ENCODE data around the gene ZP3.
"Not testable (repeated sequence)": the region's sequence is repeated elsewhere in the genome, so short reads cannot be mapped to it uniquely, and the experiment has no call there.

ZP3 gene

DNA sequence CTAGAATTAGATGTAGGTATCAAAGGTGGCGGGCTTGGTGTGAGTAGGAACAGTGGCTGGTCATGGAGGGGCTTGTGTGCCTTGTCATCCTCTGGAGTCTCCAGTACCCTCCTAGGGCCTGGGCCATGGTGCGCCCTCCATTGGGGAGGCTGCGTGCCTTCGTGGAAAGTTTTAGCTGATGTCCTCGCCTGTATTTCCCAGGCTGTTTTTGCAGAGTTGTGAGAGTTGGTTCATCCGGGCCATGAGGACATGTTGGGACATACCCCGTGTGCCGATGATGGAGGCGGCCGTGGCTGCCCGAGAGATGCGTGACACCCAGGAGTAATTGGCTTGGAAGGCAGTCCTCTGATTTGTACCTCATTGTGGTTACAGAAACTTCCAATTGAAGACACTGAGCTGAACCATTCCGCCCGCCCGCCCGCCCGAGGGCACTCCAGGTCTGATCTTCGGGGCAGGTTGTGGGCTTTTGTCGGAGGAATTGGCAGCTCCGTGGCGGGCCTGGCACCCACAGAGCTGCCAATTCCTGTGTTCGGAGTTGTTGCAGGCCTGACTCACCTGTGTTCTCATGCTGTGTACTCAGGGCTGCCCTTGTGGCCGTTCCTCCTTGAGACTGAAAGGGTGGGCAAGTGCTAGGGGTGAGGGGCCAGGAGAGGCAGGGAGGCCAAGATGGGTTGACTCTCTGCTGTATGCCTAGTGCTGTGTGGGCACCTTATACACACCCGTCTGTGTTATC, 52.2 kb downstream of the ZP3 start:
- H3K27ac Mint-ChIP-seq; H3K27me3 Mint-ChIP-seq; H3K4me3 Mint-ChIP-seq; H3K4me1 Mint-ChIP-seq; H3K36me3 Mint-ChIP-seq; H3K9me3 Mint-ChIP-seq; ATAC-seq (ENCODE audit: low read depth); DNase-seq (ENCODE audit: low spot score in 2 of 2): not testable (repeated sequence)

DNA sequence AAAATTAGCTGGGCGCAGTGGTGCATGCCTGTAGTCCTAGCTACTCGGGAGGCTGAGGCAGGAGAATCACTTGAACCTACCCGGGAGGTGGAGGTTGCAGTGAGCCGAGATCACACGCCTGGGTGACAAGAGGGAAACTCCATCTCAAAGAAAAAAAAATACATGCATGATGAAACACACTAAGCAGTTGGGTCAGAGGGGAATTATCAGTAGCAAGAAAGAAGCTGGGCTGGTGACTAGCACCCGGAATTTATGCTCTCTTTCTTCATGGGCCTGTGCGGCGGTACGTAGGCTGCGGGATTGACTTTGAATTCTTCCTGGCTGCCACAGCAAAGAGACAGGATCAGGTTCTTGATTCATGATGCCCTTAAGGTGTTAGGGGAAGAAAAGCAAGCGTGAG, 54.9 kb downstream of the ZP3 start:
- H3K27me3 Mint-ChIP-seq; DNase-seq (ENCODE audit: low spot score in 2 of 2); H3K27ac Mint-ChIP-seq; H3K9me3 Mint-ChIP-seq; ATAC-seq (ENCODE audit: low read depth); H3K4me3 Mint-ChIP-seq; H3K4me1 Mint-ChIP-seq: not testable (repeated sequence)
- peaks cover 11% of the 10 kb centered on the region for H3K36me3 Mint-ChIP-seq

DNA sequence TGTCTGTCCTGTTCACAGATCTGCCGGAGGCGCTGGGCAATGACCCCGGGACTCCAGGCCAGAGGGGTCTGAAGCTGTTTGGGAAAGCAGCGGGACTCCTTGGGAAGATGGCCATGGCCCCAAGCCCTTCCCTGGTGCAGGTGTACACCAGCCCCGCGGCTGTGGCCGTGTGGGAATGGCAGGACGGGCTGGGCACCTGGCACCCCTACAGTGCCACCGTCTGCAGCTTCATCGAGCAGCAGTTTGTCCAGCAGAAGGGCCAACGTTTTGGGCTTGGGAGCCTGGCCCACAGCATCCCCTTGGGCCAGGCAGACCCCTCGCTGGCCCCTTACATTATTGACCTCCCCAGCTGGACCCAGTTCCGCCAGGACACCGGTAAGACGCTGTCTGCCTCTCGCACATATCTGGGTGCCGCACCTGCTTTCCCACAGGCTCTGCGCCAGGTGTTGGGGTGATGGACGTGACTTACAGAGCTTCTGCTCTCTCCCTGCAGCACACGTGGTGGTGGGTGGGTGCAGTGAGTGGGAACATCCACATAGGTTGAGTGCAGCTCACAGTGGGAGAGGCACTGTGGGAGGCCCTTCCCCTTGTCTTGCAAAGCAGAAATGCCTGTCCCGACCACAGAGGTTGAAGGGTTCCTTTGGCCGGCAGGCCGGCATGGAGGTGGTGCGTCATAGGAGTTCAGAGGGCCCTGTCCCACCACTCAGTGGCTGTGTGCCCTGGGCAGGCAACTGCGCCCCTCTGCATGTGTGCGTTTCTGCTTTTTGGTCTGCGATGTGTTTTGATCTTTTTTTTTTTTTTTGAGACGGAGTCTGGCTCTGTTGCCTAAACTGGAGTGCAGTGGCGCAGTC, 55.9 kb downstream of the ZP3 start:
- not testable (repeated sequence) for H3K4me1 Mint-ChIP-seq; H3K27ac Mint-ChIP-seq; H3K27me3 Mint-ChIP-seq; H3K4me3 Mint-ChIP-seq; ATAC-seq (ENCODE audit: low read depth); DNase-seq (ENCODE audit: low spot score in 2 of 2); H3K9me3 Mint-ChIP-seq
- peaks cover 11% of the 10 kb centered on the region for H3K36me3 Mint-ChIP-seq

DNA sequence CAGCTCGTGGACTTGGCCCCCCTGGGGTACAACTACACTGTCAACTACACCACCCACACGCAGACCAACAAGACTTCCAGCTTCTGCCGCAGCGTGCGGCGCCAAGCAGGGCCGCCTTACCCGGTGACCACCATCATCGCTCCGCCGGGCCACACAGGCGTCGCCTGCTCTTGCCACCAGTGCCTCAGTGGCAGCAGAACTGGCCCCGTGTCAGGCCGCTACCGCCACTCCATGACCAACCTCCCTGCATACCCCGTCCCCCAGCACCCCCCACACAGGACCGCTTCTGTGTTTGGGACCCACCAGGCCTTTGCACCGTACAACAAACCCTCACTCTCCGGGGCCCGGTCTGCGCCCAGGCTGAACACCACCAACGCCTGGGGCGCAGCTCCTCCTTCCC, 57.9 kb downstream of the ZP3 start:
- peaks cover 11% of the 10 kb centered on the region for H3K36me3 Mint-ChIP-seq
- H3K4me1 Mint-ChIP-seq; H3K27ac Mint-ChIP-seq; DNase-seq (ENCODE audit: low spot score in 2 of 2); H3K4me3 Mint-ChIP-seq; ATAC-seq (ENCODE audit: low read depth); H3K9me3 Mint-ChIP-seq; H3K27me3 Mint-ChIP-seq: not testable (repeated sequence)

DNA sequence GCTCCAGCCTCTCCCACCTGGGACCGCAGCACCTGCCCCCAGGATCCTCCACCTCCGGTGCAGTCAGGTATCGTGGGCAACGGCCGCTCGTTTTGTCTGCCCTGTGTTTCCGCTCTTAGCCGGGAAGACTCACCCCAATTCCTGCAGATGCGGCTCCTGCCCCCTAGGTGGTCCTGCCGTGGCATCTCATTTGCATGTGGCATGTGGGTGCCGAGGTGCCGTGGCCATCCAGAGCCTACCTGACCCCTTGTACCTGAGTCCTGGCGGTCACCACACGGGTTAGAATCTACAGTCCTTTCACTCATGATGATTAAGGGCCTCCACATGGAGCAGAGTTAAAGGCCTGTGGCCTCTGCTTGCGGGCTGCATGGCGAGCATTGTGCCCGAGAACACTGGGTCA, 58.3 kb downstream of the ZP3 start:
- not testable (repeated sequence) for H3K4me1 Mint-ChIP-seq; H3K27ac Mint-ChIP-seq; ATAC-seq (ENCODE audit: low read depth); H3K27me3 Mint-ChIP-seq; H3K4me3 Mint-ChIP-seq; DNase-seq (ENCODE audit: low spot score in 2 of 2); H3K9me3 Mint-ChIP-seq
- H3K36me3 Mint-ChIP-seq: peaks cover 11% of the 10 kb centered on the region

DNA sequence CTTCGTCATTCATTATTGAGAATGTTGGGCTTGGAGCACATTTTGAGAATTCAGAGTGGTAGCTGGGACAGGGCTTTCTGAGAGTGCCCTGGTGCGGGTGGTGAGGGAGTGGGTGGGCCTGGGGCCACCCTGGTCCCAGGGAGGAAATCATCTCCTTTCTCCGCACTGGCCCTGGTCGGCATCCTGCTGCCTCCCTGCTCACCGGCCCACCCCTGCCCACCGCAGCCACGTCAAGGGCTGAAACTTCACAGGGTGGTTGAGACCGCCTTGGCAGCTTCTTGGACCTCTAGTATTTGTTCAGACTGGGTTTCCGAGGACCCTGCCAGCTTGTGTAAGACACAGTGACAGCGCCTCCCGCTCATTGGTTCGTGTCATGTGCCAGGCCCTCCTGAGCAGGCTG, 59.7 kb downstream of the ZP3 start:
- not testable (repeated sequence) for ATAC-seq (ENCODE audit: low read depth); H3K9me3 Mint-ChIP-seq; H3K27me3 Mint-ChIP-seq; H3K4me3 Mint-ChIP-seq; H3K27ac Mint-ChIP-seq; DNase-seq (ENCODE audit: low spot score in 2 of 2); H3K4me1 Mint-ChIP-seq
- H3K36me3 Mint-ChIP-seq: peaks cover 11% of the 10 kb centered on the region

DNA sequence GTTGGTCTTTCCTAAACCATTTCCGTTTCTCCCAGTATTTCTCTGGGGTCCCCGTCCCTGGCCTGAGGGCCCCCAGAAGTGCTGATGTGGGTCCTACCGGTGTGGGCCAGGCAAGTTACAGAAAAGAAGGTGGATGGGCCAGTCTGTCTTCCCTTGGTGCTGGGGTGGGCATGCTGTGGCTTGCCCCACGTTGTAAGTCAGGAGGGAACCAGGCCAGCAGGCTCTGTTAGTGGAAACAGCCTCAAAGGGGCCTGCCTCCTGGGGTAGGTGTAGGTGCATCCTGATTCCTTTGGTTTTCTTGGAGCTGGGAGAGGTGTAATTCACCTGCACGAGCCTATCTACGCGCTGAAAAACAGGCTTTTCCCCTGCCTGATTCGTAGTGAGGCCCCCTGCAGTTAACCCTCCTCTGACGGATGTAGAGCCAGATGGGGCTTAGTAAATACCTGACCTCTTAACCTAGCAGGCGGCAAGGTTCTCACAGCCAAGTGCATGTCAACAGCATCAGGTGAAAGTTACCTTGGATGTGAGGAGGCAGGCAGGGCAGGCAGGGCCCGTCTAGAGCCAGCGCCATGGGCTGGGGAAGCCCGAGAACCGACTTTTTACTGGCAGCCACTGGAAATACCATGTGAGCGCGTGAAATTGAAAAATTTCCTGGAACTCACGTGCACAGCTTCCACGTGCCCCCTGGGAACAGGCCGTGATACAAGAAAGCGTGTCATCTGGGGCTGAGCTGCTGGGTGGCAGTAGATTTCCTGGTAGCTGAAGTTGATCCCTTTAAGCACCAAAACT, 61.3 kb downstream of the ZP3 start:
- not testable (repeated sequence) for H3K4me1 Mint-ChIP-seq; DNase-seq (ENCODE audit: low spot score in 2 of 2); H3K27ac Mint-ChIP-seq; H3K9me3 Mint-ChIP-seq; H3K4me3 Mint-ChIP-seq; H3K27me3 Mint-ChIP-seq
- H3K36me3 Mint-ChIP-seq: peaks cover 11% of the 10 kb centered on the region
- peak; percentile 1 for ATAC-seq (ENCODE audit: low read depth)

DNA sequence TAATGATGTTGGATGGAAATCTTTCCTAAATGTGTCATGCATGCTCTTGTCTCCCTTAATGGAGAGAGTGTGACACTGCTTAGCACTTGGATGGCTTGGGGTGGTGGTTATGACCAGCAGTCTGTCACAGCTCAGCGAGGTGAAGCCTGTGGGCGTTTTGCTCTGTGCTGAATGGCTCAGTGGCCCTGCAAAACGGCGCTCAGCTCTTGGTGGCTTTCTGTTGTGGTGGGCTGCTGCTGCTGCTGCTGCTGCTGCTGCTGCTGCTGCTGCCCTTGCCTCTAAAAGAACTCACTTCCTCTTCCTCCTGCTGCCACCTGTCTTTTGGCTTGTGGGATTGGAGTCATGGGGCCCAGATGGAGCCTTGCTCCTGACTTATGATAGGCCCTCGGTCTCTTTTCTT, 61.9 kb downstream of the ZP3 start:
- H3K36me3 Mint-ChIP-seq: peaks cover 11% of the 10 kb centered on the region
- not testable (repeated sequence) for DNase-seq (ENCODE audit: low spot score in 2 of 2); H3K4me1 Mint-ChIP-seq; H3K27me3 Mint-ChIP-seq; H3K9me3 Mint-ChIP-seq; H3K27ac Mint-ChIP-seq; H3K4me3 Mint-ChIP-seq
- peak; percentile 96 for ATAC-seq (ENCODE audit: low read depth)

DNA sequence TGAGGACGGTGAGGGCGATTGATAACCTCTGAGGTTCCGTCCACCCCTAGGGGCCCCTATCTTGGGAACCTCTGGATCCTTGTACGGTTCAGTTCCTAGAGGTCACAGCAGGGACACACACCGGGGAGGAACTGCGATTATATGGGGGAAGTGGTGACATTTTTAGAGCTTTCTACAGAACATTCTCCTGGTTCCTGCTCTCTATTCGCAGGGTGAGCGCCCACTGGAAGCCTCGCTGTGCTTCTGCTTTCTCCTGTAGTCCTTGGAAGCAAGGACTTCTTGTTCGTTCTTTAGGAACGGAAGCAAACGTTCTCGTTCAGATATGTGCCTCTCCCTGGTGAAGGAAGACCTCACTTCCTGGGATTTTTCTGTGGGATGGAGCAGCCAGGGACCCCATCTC, 63.2 kb downstream of the ZP3 start:
- not testable (repeated sequence) for H3K4me1 Mint-ChIP-seq, H3K36me3 Mint-ChIP-seq, H3K9me3 Mint-ChIP-seq

More for the DNA sequence above, 63.2 kb downstream of the ZP3 start:
- DNase-seq (ENCODE audit: low spot score in 2 of 2); ATAC-seq (ENCODE audit: low read depth); H3K27ac Mint-ChIP-seq; H3K27me3 Mint-ChIP-seq; H3K4me3 Mint-ChIP-seq: not testable (repeated sequence)
